Renal pelvis (tissue), 4 donors: ENCODE data around the gene SND1. TPM values are rescaled to one million over a fixed set of nuclear protein-coding genes. Genes with fewer than 3 reads are reported as not detected.

Source experiments
- DNase-seq: peaks from one replicate; pipeline ENCODE4 v3.0.0-alpha.2; 2013
- polyA plus RNA-seq, 3 donors: library from polyadenylated mRNA; unstranded; fragments of 120-200 nt; gene quantifications; one replicate each; pipeline ENCODE4 v1.2.1, GENCODE V29; 2013; ENCODE audit not compliant: insufficient read length in 3 of 3

The SND1 gene
- polyA plus RNA-seq, 3 donors: 135 to 142 (median 137) TPM

DNA sequence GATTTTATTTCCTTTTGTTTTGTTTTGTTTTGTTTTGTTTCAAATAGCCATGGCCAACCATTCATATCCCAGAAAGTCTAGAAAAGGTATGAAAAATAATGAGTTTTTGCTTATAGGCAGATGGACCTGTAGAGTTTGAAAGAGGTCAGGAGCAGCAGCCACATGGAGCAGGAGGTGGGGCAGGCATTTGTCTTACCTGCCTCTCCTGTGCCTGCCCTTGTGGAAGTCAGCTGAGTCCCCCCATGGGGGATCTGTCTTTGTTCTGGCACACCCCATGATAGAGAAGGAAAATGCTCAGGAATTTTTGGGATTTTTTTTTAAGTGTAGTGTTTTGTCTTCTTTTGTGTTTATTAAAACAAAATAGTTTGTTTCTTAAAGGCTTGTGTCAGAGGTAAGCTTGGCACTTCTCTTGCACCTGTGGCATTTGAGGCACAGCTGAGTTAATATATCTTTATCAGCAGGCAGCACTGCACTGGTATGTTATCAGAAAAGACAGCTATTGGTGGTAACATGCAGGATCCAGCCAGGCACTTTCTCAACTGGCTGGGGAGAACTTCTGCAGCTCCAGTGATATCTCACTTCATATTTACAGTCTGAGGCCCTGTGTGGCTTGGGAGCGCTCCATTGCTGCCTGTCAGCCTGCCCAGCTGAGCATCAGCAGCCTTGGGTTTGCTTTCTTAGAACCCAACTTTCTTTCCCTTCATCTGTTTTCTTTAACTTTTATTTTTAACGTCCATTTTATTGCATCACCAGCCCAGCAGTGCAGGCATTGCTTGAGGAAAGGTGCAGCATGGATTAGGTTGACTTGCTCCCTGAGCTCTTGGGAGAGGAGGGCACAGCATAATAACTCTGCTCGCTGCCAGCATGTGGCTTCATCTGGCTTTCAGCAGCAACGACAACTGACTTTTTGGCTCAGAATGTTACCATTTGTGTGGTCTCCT lies 334.9 kb downstream of the SND1 start:
- DNase-seq: no peak

DNA sequence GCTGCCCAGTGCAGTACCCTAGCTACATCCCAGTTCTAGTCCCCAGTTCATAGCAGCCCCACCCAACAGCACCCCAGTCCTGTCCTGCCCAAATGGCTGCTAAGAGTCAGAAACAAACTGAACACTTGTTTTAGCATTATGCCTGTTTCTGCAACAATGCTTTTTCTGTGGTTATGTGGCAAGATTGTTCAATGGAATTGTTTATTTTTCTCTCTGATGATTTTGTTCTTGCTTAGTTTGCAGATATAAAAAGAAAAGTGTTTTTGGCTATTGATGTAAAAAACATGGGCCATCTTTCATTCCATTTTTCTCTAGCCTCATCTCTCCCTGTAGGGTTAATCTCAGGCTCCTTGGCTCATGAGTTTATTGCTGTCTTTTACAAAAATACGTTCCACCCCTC lies 336.8 kb downstream of the SND1 start:
- no peak for DNase-seq

DNA sequence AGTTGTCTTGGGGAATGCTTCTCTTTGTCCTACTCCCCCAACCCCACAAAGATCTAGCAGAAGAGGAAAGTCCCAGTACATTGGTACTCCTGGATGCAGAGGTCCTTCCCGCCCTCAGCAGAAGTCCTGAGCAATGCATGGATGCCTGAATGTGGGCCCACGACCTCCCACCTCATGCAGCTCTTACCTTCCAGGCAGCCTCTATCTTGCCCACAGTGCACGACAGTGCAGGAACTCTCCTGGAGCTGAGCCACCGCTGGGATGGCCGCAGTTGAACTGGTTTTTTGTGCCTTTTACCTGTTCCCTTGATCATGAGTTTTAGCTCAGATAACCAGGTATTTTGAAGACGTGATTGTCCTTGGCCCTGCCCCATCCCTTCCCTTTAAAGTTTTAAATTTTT lies 341.3 kb downstream of the SND1 start:
- no peak for DNase-seq

DNA sequence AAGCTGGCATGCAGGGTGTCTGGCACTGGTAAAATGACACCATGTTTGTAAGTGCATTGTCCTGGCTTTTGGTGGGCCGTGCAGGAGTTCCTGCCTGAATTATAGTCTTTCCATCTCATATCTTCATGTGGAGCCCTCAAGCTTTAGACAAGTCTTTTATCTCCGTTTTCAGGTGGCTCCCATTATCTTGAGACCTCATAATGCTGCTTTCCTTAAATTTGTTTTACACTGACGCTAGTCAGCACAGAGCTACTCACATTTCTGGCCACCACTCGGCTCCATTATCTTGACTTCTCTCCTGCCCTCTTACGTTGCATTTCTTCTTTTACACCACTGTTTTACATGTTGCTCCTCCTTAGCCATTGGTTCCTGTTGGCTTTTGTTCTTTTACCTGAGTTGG lies 342.0 kb downstream of the SND1 start:
- DNase-seq: no peak

DNA sequence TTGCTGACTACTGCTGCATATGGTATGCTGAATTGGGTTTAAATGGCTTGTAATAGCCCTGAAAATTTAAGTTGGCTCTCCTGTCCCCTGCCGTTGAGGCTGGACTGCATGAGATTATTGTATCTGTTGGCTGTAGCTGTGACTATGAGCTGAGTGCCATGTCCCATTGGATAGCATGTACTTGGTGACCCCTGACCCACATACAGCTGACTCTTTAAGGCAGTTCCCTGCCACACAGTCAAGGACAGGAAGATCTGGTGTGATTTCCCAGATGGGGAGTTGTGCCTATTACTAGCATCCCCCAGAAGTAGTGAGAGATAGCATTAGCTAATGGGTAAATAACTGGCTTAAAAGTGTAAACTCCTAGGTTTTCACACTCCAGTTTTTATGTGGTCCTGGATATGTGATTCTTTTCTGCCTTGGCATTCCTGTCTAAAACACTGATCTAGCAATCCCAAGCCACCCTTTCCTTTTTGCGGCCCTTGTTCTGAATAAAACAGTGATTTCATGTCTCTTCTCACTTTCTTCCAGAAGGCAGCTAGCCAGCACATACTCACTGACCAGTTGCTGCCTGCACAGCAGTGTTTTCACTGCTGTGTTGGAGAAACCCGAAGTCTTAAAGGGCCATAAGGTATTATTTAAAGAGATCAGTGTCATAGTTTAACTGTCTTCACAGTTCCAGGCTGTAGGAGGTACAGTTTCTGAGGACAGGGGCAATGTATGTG lies 343.3 kb downstream of the SND1 start:
- no peak for DNase-seq

DNA sequence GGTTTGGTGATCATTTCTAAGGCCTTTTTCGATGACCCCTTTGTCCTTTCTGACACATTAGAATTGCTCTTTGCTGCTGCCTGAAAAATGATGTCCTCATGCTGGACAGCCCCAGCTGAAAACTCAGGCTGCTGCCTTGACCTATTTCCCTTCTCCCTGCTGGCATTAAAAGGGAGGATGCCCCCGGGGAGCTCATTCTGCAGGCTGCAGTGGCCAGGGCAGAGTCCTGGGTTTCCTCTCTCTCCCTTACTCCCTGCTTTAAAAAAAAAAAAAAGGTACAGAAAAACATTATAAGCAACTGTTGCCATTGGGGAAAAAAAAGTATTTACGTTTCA lies 343.9 kb downstream of the SND1 start:
- DNase-seq: no peak

DNA sequence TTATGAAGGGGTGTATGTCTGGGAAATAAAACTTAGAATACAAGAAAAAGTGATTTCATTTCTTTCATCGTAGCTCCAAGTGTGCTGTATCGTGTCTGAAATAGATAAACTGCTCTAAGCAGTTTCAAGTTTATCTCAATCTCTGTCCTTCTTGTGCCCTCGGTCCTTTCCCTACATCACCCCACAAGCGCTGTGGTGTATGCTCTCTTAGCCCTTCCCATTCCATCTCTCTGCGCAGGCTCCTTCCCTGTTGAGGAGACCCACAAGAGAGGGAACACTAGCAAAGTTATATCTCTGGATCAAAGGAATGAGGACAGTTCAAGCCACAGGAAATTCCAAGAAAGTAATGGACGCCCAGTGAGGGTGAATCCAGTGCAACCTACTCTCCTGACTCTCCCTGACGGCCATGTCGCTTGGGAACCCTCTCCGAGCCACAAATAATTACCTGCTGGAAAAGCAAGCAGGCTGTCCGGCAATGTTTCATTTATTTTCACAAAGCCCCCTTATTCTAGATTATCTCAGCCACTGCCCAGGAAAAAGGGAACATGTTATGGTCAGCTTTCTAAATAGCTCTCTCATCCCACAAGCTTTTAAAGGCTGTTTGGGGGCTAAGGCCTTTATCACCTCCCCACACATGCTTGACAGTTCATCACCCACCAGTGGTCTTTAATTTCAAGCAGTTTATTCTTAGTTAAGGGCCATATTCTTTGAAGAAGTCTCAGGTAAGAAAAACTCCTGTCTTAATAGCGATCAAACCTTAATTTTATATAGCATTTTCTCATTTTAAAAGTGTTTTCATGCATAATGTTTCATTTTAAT lies 344.5 kb downstream of the SND1 start:
- no peak for DNase-seq

DNA sequence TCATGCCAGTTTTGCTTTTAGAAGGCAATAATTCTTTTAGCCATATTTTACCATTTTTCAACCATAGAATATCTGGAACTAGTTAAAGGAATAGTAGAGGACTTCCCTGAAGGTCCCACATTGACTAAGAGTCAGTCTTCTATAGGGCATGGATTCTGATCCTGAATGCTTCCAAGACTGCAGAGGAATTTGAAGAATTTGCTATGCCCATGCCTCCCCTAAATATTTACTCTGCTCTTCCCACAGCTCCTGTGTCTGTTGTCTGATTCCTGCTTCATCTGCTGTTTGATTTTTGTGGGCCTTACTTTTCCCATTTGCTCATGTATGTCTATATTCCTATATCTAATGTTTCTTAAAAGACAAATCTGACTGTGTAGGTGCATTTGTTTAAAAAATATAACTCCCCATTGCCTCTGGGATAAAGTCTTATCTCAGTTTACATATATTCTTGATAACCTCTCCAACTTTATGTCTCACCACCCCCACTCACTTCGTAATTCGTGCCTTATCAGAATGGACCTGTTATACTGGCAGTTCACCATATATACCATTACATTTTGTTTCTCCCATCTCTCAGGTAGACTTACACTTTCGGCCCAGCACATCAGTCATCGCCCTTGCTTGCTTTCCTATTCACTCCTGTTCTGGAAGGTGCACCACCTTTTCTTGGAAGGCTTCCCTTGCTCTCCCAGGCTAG lies 345.4 kb downstream of the SND1 start:
- no peak for DNase-seq

DNA sequence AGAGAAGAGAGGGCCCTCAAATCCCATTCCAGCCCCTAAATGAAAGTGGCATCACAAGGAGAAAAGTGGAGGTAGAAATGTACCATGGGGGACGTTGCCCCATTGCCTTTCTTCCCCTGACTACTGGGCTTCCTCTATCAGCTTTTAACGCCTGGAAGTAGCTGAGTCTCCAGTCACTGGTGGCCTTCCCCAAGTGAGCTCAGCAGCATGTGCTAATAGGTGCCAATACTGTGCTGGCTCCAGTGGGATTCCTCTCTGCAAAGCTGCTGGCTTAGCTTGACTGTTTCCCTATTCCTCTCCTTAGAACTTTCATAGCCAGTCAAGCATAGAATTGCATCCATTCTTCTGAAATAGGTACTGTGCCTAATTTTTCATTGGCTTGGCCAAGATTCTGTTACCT lies 346.7 kb downstream of the SND1 start:
- no peak for DNase-seq

DNA sequence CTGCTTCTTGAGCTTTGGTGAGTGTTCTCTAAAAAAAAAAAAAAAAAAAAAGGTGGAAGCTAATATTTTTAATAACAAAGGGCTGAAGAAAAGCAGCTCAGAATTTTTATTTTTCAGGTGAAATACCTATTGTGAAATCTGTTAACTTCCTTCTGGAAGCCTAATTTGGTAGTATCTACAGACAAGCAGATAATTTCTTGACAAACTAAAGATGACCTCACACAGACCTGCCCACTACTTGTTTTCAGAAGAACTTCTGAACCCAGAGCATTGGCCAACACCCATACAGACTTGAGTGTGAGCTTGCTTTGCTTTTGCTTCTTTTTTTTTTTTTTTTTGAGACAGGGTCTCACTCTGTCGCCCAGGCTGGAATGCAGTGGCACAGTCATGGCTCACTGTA lies 348.1 kb downstream of the SND1 start:
- DNase-seq: no peak

DNA sequence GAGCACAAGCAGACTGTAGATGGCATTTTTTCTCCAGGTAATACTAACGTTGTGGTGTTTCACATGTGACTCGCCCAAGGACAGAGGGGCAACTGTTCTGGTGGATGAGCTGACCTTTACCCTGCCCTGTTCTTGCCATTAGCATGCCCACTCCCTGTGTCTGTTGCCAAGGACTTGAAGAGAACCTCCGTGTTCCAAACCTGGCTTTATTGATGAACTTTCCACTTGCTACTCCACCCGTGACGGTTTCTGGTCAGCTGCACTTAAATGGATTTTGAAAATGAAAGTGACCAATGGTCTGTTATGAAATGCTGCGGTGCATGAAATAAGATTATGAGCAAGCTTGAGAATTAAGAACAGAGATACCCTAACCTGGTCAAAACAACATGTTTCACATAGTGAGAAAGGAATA lies 348.9 kb downstream of the SND1 start:
- DNase-seq: no peak

DNA sequence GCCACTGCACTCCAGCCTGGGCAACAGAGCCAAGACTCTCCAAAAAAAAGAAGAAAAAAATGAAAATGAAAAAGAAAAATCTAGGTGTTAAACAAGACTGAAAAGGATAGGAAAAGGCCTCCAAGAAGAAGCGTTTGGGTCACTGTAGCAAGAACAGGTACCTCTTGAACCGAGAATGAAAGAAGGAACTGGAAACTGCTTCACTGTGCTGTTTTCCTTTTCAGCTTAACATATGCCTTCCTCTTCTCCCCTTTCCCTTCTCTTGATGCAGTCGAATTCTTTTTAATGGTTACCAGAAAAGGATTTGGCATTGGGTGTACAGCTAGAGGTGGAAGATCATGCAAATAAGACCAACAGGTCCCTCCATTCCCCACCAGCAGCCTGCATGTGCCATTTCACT lies 351.2 kb downstream of the SND1 start:
- no peak for DNase-seq

DNA sequence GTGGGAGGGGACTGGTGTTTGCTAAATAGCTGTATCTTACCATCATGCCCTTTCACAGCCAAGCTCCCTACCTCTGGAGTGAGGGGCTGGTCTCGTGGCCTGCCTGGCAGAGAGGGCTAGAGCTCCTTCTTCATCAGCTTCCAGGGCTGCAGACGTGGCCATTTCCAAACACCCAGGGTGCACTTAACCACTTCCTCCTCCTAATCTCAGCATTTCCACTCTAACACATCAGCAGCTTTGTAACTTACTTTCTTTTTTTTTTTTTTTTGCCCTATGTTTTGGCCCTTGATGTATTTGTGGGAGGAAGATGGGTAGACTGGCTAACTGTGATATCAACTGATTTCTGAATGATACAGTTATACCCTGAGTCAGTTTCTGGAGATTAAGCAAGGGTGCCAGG lies 351.8 kb downstream of the SND1 start:
- DNase-seq: no peak

DNA sequence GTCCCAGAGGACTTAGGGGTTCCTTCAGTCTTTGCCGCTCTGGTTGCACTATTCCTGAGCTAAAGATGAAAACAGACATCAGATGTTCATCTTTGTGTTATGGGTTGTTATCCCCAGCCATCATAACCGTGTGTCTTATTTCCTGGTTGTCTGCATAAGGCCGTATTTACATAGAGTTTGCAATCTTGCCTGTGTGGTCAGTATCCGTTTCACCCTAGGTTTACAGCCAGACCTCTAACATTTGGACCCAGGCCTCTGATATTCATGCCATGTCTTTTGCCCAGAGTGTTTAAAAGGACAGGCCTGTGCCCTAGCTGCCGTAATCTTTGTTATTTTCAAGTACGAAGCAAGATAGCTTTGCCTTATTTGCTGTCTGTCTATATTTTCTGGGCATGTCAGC lies 352.6 kb downstream of the SND1 start:
- no peak for DNase-seq

DNA sequence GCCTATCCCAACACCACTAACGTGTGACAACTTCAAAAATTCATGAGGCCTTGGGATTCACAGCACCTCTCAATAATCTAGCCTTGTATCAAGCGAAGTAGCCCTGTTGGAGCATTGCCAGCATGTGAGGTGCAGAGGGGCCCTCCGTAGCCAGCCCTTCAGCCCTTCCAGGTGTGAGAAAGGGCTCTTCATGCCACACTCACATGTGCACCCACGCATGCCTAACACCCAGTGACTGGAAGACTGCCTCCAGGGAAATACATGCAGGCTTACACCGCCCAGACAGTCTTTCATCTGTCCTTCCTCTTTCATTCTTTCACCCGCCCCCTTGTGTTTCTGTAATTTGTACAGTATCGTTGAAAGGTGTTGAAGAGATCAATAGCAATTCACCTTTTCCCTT lies 353.1 kb downstream of the SND1 start:
- no peak for DNase-seq

DNA sequence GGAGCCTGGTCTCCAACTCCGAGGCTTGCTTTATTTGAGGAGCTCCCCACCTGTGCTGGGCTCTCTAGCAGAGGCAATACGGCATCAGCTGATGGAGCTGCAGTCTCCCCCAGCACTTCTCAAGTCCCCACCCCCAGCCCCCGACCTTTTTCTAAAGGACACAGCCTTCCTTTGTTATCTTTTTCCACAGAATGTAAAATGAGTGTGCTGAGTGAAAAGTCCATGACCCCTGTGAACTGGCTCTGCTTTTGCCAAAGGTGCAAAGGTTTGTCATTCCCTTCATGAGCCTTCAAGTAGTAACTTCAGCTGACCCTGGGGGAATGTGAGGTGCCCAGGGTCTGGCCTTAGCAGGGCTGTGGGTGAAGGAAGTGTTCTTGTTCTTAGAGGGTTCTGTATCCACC lies 353.8 kb downstream of the SND1 start:
- no peak for DNase-seq

DNA sequence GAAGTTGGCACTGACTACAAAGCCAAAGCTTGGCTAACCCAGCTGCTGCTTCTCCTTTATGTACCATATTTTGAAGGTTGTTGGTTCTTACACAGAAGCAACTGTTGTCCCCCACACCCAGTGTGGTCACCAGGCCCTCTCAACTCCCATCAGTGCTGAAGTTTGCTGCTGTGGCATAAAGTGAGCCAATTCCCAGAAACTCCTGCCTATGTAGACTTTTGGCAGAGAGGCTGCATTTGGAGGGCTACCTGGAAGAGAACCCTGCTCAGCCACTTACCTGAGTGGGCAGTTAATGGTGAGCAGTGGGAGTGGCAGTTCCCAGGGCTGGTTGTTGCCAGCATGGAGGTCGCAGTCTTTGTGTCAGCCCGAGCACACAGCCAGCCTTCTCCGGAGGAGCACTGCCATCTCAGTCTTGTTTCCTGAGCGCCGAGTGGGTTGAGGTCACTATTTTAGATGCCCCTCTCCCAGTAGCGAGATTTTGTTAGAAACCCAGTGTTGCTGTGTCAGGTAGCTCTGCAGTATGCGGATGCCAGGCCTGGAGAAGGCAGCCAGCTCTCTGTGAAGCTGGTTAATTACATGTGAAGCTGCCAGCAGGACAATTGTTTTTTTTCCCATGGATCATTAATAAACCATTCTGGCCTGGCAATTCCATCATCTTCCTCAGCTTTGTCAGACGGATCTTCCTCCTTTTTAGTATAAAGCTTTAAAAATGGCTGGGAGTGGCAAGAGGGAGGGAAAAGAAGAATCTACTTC lies 354.7 kb downstream of the SND1 start:
- DNase-seq: no peak

DNA sequence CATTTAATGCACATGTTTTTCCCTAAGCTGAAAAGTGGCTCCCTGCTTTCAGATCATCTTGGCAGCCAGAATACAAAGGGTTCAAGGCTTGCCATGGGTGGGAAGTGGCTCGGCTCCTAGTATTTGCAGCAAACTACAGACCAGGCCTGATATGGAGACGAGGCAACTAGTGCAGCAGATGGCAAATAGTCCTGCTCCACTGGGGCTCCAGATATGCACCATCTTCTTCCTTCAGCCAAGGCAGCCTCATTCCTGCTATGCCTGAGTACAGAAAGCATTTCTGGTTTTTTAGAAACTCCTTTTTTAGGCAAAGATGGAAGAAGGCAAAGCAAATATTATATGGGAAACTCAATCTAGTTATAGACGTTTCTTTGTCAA lies 355.3 kb downstream of the SND1 start:
- DNase-seq: no peak

DNA sequence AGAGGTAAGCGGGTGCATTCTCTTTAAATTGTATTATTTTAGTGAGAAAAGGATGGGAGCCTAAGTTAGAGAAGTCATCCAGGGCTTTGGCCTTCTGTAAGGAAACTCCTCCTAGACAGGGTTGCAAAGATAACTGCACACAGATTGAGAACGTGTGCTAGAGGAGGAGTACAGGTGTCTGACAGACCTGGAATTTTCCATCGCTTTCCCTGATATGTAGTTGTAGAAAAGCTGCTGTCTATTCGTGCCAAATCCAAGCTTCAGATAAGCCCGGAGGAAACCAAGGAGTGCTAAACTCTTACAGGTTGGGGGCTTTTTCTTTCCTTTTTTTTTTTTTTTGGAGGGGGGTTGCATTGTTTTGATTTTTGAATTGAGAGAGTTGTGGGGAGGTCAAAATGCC lies 356.1 kb downstream of the SND1 start:
- no peak for DNase-seq

DNA sequence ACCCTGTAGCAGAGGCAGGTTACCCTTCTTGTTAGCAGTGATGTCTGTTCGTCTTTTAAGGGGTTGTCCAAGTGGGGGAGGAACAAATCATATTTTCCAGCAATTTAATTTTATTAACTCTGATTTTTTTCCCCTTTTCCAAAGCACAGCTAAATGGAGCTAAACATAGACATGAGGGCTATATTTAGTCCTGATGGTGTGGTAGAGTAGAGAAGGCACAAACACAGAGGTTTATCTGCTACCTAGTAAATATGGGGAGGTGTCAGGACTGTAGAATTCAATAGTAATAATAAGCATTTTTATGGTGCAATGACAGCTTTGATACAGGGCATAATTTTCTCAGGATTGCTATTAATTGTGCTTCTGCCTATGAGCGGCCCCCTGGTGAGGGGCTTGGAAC lies 356.8 kb downstream of the SND1 start:
- DNase-seq: no peak

DNA sequence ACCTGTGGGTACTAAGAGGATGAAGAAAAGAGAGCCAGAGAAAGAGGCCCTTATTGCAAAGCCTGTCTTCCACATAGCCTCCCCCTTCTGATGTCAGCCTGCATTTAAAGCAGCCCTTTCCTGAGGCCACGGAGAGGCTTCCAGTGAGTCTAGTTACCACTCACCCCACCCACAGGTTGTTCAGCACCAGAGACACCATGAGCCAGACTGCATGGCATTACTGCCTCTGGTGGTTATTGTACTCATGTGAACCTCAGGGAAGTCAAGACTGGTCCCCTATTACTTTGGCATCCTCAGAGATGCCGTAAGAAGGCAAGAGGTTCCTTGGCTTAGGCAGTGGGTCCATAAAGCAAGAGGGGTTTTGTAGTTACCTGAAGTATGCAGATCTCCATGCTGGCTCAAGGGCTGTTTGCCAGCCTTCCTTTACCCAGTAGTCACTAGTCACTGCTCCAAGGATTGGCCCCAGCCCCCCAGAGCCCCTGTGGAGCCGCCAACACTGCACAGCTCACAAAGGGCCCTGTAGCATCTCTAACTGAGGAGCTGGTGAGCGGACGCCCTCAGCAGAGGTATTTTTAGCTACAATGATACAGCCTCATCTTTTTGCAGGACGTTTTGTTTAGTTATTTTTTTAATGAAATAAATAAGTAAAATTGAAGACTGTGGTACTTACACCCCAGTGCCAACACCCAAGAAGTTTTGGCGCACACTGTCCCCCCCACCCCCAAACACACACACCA lies 358.6 kb downstream of the SND1 start:
- no peak for DNase-seq
